HepG2 (cell line): Measurements from ENCODE around the gene SEC16A. TPM values are rescaled to one million over a fixed set of nuclear protein-coding genes. Genes with fewer than 3 reads are reported as not detected.

Experiments
- ATF4 ChIP-seq, 2 experiments: fragments of 450-650 bp in 1 of 2; sonication (generic) in 1 of 2; formaldehyde crosslinking; IDR thresholded peaks; 2 replicates each; pipeline versions ENCODE4 v1.5.0 to v1.8.0; 2020 to 2022; ENCODE audit warnings: mild to moderate bottlenecking in 1 of 2, missing genetic modification reagents in 1 of 2
- PAWR ChIP-seq: sonication (generic); formaldehyde crosslinking; IDR thresholded peaks from 2 replicates; pipeline ENCODE4 v1.4.0; 2020; ENCODE audit warnings: missing genetic modification reagents, mild to moderate bottlenecking, borderline replicate concordance
- RFXANK ChIP-seq: IDR thresholded peaks from 2 replicates; pipeline ENCODE4 v1.6.1; 2016
- TP53 ChIP-seq: sonication (generic); formaldehyde crosslinking; conservative IDR thresholded peaks from 2 replicates; pipeline ENCODE4 v1.4.0; 2020; ENCODE audit warnings: missing genetic modification reagents
- TRIM24 ChIP-seq: sonication (generic); formaldehyde crosslinking; IDR thresholded peaks from 2 replicates; pipeline ENCODE4 v1.8.0; 2022; ENCODE audit warnings: mild to moderate bottlenecking, missing genetic modification reagents
- ZFYVE20 ChIP-seq: sonication (generic); formaldehyde crosslinking; IDR thresholded peaks from 2 replicates; pipeline ENCODE4 v1.8.0; 2023; ENCODE audit warnings: low read depth, mild to moderate bottlenecking, moderate library complexity, missing genetic modification reagents, borderline replicate concordance
- ZNF253 ChIP-seq: sonication (generic); formaldehyde crosslinking; IDR thresholded peaks from 2 replicates; pipeline ENCODE4 v1.8.0; 2022; ENCODE audit warnings: mild to moderate bottlenecking, missing genetic modification reagents, borderline replicate concordance
- ZNF446 ChIP-seq: sonication (generic); formaldehyde crosslinking; IDR thresholded peaks from 2 replicates; pipeline ENCODE4 v1.5.0; 2020; ENCODE audit warnings: mild to moderate bottlenecking, missing genetic modification reagents
- ZNF772 ChIP-seq: sonication (generic); formaldehyde crosslinking; IDR thresholded peaks from 2 replicates; pipeline ENCODE4 v1.5.0; 2020; ENCODE audit warnings: mild to moderate bottlenecking, missing genetic modification reagents
- ZNF776 ChIP-seq: sonication (generic); formaldehyde crosslinking; IDR thresholded peaks from 2 replicates; pipeline ENCODE4 v1.4.0; 2020; ENCODE audit warnings: mild to moderate bottlenecking, missing genetic modification reagents
- ZNF792 ChIP-seq: IDR thresholded peaks from 2 replicates; pipeline ENCODE4 v1.6.1; 2016
- polyA plus RNA-seq, 8 experiments: library from polyadenylated mRNA; depleted of rRNA in 3 of 8; stranded (reverse) in 7 of 8; unstranded in 1 of 8; fragments of >200 nt; fragmentation: Illumina TruSeq in 4 of 8; extraction: Trizol in 4 of 8; gene quantifications; 2 replicates each; pipeline versions ENCODE4 v1.2.1 to v1.2.3, GENCODE V29; 2011 to 2016; ENCODE audit warnings: low read depth in 4 of 8, missing spikeins in 1 of 8, mixed read lengths in 1 of 8; ENCODE audit not compliant: insufficient read depth in 1 of 8
- total RNA-seq, 5 experiments: library from RNA; depleted of rRNA; stranded (reverse); fragments of >200 nt; fragmentation: Illumina TruSeq; extraction: Trizol; gene quantifications; 2 replicates each; pipeline ENCODE4 v1.2.3, GENCODE V29; 2016; ENCODE audit warnings: low read depth in 1 of 5
- TF ChIP-seq, protein P1 (sequence below): sonication (generic); formaldehyde crosslinking; IDR thresholded peaks from 2 replicates; pipeline ENCODE4 v1.9.0; 2021; ENCODE audit warnings: mild to moderate bottlenecking, missing genetic modification reagents
- TF ChIP-seq, protein P2 (sequence below): sonication (generic); formaldehyde crosslinking; IDR thresholded peaks from 2 replicates; pipeline ENCODE4 v1.5.1; 2020; ENCODE audit warnings: missing genetic modification reagents, mild to moderate bottlenecking, borderline replicate concordance

SEC16A gene
- total and polyA plus RNA-seq, 2 of the 13 experiments (the other 11 are each of a cell fraction or from before 2014, with no cell fraction given) = 15.9 to 18.9 TPM

DNA sequence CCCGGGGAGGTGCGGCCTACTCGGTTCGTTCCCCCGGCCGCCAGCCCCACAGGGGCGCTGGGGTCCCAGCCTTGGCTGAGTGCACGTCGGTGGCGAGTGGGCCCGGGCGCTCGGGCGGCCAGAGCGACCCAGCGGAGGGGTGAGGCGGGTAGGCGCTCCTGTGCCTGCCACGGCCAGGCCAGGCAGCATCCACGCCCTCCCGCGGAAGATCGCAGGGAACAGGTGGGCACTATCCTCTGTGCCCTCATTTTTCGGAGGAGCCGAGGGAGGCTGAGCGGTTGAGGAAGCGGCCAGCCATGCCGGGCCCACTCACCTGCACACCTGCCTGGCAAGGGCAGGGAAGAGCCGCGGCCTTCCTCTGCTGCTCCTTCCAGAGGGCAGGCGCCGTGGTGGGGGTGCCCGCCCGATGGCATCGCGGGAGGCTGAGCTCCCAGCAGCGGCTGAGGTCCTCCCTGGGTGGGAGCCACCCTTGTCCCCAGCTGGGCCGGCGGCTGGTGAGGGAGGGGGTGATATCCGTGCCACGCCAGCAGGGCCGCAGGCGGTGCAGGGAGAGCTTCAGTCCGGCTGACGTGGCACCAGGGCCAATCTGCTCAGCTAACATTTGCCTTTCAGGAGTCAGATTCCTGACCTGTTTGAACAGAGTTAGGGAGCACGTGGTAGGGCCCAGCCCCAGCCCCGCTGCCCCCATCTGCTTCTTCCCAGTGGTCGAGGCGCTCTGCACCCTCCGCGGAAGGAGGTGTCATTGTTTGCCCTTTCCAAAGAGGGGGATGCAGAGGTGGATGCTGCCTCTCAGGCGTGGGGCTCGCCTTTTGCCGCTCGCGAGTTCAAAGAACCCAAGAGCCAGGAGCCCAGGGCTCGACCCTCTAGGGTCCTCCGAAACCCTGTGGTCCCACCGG lies 1.6 kb upstream of the SEC16A start (continued):
- TF ChIP-seq, protein P1, sequence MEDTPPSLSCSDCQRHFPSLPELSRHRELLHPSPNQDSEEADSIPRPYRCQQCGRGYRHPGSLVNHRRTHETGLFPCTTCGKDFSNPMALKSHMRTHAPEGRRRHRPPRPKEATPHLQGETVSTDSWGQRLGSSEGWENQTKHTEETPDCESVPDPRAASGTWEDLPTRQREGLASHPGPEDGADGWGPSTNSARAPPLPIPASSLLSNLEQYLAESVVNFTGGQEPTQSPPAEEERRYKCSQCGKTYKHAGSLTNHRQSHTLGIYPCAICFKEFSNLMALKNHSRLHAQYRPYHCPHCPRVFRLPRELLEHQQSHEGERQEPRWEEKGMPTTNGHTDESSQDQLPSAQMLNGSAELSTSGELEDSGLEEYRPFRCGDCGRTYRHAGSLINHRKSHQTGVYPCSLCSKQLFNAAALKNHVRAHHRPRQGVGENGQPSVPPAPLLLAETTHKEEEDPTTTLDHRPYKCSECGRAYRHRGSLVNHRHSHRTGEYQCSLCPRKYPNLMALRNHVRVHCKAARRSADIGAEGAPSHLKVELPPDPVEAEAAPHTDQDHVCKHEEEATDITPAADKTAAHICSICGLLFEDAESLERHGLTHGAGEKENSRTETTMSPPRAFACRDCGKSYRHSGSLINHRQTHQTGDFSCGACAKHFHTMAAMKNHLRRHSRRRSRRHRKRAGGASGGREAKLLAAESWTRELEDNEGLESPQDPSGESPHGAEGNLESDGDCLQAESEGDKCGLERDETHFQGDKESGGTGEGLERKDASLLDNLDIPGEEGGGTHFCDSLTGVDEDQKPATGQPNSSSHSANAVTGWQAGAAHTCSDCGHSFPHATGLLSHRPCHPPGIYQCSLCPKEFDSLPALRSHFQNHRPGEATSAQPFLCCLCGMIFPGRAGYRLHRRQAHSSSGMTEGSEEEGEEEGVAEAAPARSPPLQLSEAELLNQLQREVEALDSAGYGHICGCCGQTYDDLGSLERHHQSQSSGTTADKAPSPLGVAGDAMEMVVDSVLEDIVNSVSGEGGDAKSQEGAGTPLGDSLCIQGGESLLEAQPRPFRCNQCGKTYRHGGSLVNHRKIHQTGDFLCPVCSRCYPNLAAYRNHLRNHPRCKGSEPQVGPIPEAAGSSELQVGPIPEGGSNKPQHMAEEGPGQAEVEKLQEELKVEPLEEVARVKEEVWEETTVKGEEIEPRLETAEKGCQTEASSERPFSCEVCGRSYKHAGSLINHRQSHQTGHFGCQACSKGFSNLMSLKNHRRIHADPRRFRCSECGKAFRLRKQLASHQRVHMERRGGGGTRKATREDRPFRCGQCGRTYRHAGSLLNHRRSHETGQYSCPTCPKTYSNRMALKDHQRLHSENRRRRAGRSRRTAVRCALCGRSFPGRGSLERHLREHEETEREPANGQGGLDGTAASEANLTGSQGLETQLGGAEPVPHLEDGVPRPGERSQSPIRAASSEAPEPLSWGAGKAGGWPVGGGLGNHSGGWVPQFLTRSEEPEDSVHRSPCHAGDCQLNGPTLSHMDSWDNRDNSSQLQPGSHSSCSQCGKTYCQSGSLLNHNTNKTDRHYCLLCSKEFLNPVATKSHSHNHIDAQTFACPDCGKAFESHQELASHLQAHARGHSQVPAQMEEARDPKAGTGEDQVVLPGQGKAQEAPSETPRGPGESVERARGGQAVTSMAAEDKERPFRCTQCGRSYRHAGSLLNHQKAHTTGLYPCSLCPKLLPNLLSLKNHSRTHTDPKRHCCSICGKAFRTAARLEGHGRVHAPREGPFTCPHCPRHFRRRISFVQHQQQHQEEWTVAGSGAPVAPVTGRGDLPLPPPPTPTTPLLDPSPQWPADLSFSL = no peak
- no peak for TF ChIP-seq PAWR (CRISPR knock-in tag)
- TF ChIP-seq TP53 (CRISPR knock-in tag) = 0 out of 2 replicates have a peak, but pooled peaks have one; percentile 34
- TF ChIP-seq ATF4 (CRISPR knock-in tag; IDR thresholded peaks at IDR 0.05) = no peak
- TF ChIP-seq ZNF446 (CRISPR knock-in tag) = no peak
- TF ChIP-seq RFXANK (CRISPR knock-in tag) = 0 out of 2 replicates have a peak, but pooled peaks have one; percentile 18
- TF ChIP-seq, protein P2, sequence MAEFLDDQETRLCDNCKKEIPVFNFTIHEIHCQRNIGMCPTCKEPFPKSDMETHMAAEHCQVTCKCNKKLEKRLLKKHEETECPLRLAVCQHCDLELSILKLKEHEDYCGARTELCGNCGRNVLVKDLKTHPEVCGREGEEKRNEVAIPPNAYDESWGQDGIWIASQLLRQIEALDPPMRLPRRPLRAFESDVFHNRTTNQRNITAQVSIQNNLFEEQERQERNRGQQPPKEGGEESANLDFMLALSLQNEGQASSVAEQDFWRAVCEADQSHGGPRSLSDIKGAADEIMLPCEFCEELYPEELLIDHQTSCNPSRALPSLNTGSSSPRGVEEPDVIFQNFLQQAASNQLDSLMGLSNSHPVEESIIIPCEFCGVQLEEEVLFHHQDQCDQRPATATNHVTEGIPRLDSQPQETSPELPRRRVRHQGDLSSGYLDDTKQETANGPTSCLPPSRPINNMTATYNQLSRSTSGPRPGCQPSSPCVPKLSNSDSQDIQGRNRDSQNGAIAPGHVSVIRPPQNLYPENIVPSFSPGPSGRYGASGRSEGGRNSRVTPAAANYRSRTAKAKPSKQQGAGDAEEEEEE (CRISPR knock-in tag) = no peak
- TF ChIP-seq ZNF792 (CRISPR knock-in tag) = no peak
- TF ChIP-seq ZNF776 (CRISPR knock-in tag) = no peak; the same call in 1 of the 2 replicates
- no peak for TF ChIP-seq ZNF772
- TF ChIP-seq TRIM24 (CRISPR knock-in tag) = no peak
- no peak for TF ChIP-seq ZNF253 (CRISPR knock-in tag)
- no peak for TF ChIP-seq ZFYVE20
